ENCODE measurements around the gene SYT6. TPM values are rescaled to one million over a fixed set of nuclear protein-coding genes. Genes with fewer than 3 reads are reported as not detected.

SYT6 gene
- total RNA-seq, 4 donors from 2014 or later, result 0.14 to 0.64 TPM; not detected in 2

GRCh38 chr1:114091711-114092110 is 62.0 kb downstream of the SYT6 start:
- Histone ChIP-seq H3K9me3 (no peaks in the 10 kb centered on the region), H3K36me3 (no peaks in the 10 kb centered on the region), H3K4me1 (peaks cover 0 to 7% (median 4%) of the 10 kb centered on the region in 4 donors), H3K27me3 (no peaks in the 10 kb centered on the region), H3K4me3 (no peak overlapping the region), H3K27ac (no peak overlapping the region)
- in situ Hi-C loops (cut with MboI; ENCODE audit: low pct_ligation_motif_present in 1 of 4, low pct_unique_long_range_greater_than_20kb in 1 of 4, low sequenced_read_pairs in 3 of 4), result no loop called here
- 70 to 93% methylated on average over 5 to 10 of the region's 10 CpGs for WGBS, 2 donors (ENCODE audit: low coverage in 1 of 2)
- no peak for DNase-seq
- TF ChIP-seq POLR2AphosphoS5 (IDR thresholded peaks at IDR 0.05) (no peak), CTCF (IDR thresholded peaks at IDR 0.05) (no peak), EP300 (IDR thresholded peaks at IDR 0.05; ENCODE audit: low read depth) (no peak), POLR2A (IDR thresholded peaks at IDR 0.05) (no peak)
- intact Hi-C loops (cut with DNase I; ENCODE audit: low total_unique reads), result no loop called here

- no peak overlapping the region for H3K4me3 ChIP-seq
- whole genome bisulfite sequencing, 2 donors (ENCODE audit: low coverage in 1 of 2), result 68 to 84% methylated on average over 6 to 11 of the region's 11 CpGs
- in situ Hi-C loops (cut with MboI; ENCODE audit: low pct_ligation_motif_present in 1 of 4, low pct_unique_long_range_greater_than_20kb in 1 of 4, low sequenced_read_pairs in 3 of 4) (no loop called here), intact Hi-C loops (cut with DNase I; ENCODE audit: low total_unique reads) (no loop called here)
- H3K27ac ChIP-seq, result no peak overlapping the region
- TF ChIP-seq POLR2AphosphoS5 (IDR thresholded peaks at IDR 0.05) (no peak), POLR2A (IDR thresholded peaks at IDR 0.05) (no peak), CTCF (IDR thresholded peaks at IDR 0.05) (no peak), EP300 (IDR thresholded peaks at IDR 0.05; ENCODE audit: low read depth) (no peak)
- H3K27me3 ChIP-seq, result no peaks in the 10 kb centered on the region
- H3K9me3 ChIP-seq, result no peaks in the 10 kb centered on the region
- no peak for DNase-seq
- no peaks in the 10 kb centered on the region for H3K36me3 ChIP-seq
- H3K4me1 ChIP-seq, result peaks cover 0 to 7% (median 4%) of the 10 kb centered on the region in 4 donors
Observed at GRCh38 chr1:114090738-114091505, 62.7 kb downstream of the SYT6 start.

DNA sequence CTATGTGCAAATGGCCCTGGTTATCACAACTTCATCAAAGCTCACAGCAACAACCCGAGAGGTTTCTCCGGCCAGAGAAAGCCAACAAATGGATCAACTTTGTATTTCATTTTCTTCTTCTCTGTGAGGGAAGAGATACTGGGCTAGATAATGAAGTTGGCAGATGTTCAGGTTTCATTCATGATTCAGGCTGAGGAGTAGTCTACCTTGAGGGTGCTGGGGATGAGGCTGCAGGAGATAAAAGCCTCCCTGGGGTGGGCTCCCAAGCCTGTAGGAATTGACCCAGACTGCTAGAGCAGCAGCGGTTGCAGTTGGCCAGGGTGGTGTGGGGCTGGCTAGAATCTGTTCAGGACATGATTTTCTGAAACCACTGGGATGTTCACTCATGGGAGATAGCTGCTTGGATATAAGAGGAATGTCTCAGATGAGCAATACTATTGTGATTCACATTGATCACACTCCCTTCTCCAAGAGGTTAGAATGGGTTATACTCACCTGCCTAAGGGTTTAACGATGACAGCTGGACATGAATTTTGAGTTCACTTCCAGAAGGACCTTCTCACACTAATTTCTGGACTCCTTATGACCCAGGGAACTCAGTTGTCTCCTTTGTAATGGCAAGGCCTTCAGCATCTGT is 64.0 kb downstream of the SYT6 start:
- no peaks in the 10 kb centered on the region for H3K36me3 ChIP-seq
- 86 to 87% methylated on average over 2 to 4 of the region's 4 CpGs for WGBS, 2 donors (ENCODE audit: low coverage in 1 of 2)
- no peak overlapping the region for H3K27ac ChIP-seq
- TF ChIP-seq POLR2AphosphoS5 (IDR thresholded peaks at IDR 0.05) (no peak), EP300 (IDR thresholded peaks at IDR 0.05; ENCODE audit: low read depth) (no peak), CTCF (IDR thresholded peaks at IDR 0.05) (no peak), POLR2A (IDR thresholded peaks at IDR 0.05) (no peak)
- DNase-seq, result no peak
- in situ Hi-C loops (cut with MboI; ENCODE audit: low pct_ligation_motif_present in 1 of 4, low pct_unique_long_range_greater_than_20kb in 1 of 4, low sequenced_read_pairs in 3 of 4) (no loop called here), intact Hi-C loops (cut with DNase I; ENCODE audit: low total_unique reads) (no loop called here)
- no peak overlapping the region for H3K4me3 ChIP-seq
- no peaks in the 10 kb centered on the region for H3K9me3 ChIP-seq
- H3K4me1 ChIP-seq, result peaks cover 0 to 6% (median 2%) of the 10 kb centered on the region in 4 donors
- no peaks in the 10 kb centered on the region for H3K27me3 ChIP-seq

GRCh38 chr1:114088392-114089299 is 65.0 kb downstream of the SYT6 start:
- Histone ChIP-seq H3K27ac (no peak overlapping the region), H3K27me3 (no peaks in the 10 kb centered on the region), H3K9me3 (no peaks in the 10 kb centered on the region), H3K4me3 (no peak overlapping the region), H3K4me1 (no peaks in the 10 kb centered on the region), H3K36me3 (no peaks in the 10 kb centered on the region)
- DNase-seq, result no peak
- intact Hi-C loops (cut with DNase I; ENCODE audit: low total_unique reads), result no loop called here
- no peak for TF ChIP-seq POLR2A (IDR thresholded peaks at IDR 0.05)
- TF ChIP-seq CTCF (IDR thresholded peaks at IDR 0.05), result no peak
- TF ChIP-seq POLR2AphosphoS5 (IDR thresholded peaks at IDR 0.05), result no peak
- in situ Hi-C loops (cut with MboI; ENCODE audit: low pct_ligation_motif_present in 1 of 4, low pct_unique_long_range_greater_than_20kb in 1 of 4, low sequenced_read_pairs in 3 of 4), result no loop called here
- 76 to 87% methylated on average over 3 to 13 of the region's 13 CpGs for WGBS, 2 donors (ENCODE audit: low coverage in 1 of 2)
